ENCODE results near the gene SH3PXD2A. TPM values are rescaled to one million over a fixed set of nuclear protein-coding genes. Genes with fewer than 3 reads are reported as not detected.

SH3PXD2A gene
- total and polyA plus RNA-seq, 10 of the 15 experiments (the other 5 are each of a cell fraction or from before 2014, with no cell fraction given): 0.63 to 14.0 (median 4.4) TPM

DNA sequence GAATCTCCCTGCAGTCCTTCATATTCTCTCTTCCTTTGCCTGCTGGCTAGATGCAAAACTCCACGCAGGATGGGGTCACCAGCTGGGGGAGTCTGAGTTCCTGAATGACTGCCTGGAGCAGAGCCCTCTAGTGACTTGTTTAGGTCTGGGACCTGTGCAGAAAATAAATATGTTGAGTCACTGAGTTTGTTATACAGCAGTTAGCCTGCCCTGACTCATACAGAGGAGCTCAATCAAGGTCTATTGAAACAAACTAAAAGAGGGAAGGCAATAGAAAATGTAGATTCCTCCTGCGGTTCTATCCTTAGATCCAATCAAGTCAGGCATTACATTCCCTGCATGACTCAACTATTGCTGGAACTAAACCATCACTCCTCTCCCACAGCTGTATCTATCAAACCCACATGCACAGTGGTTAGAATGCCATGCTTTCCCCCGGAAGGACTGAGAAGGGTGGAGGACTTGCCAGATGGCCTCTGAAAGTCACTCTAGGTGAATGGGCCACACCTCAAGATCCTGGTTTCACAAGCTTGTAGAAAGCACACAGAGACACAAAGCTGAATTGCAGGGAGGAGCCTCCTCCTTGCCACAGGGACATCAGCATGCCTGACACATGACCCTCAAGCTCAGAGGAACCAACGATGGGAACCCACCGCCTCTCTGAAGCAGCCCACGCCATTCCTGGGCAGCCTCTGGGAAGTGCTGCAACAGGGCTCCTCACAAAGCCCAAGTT is 73.9 kb downstream of the SH3PXD2A start:
- H3K4me3 ChIP-seq: no peak overlapping the region
- no peak for FAIRE-seq
- no peaks in the 10 kb centered on the region for H3K9me3 ChIP-seq (replicated peaks; ENCODE audit: control insufficient read depth, insufficient read depth, low read length)
- SMC1A ChIA-PET (ENCODE audit: uncharacterized antibody, unreplicated experiment): interaction anchor here (0.6 to 1.4 kb wide), 5 partner anchors 9 to 335 kb away, joined by 3 to 5 read pairs (median 3); no protein-coding TSS in a partner anchor
- H4K20me1 ChIP-seq (ENCODE audit: control insufficient read depth, insufficient read depth): no peaks in the 10 kb centered on the region
- H3K79me2 ChIP-seq (ENCODE audit: control insufficient read depth, insufficient read depth, low read length): no peaks in the 10 kb centered on the region
- H3K4me1 ChIP-seq (ENCODE audit: control insufficient read depth, insufficient read depth, low read length): peaks cover 7% of the 10 kb centered on the region
- no peak overlapping the region for H3K9ac ChIP-seq (ENCODE audit: control insufficient read depth, insufficient read depth, low read length)
- H3K36me3 ChIP-seq (ENCODE audit: control insufficient read depth in 2 of 2, insufficient read depth in 2 of 2, low read length in 1 of 2): no peaks in the 10 kb centered on the region
- in situ Hi-C loops (cut with MboI): no loop called here
- no peak overlapping the region for H3K27ac ChIP-seq (ENCODE audit: control insufficient read depth, insufficient read depth)
- POLR2A ChIA-PET: interaction anchor here (0.6 kb wide), 1 partner anchor 14 kb away, joined by 3 read pairs; no protein-coding TSS in a partner anchor
- intact Hi-C loops (cut with micrococcal nuclease; ENCODE audit: unreplicated experiment): no loop called here
- H2AFZ ChIP-seq (ENCODE audit: control insufficient read depth, low read depth, low read length): no peak overlapping the region
- no TSS peak for BruUV-seq (replicated peaks)
- no peak for DNase-seq (ENCODE audit: low read depth, low spot score)
- RAD21 ChIA-PET (ENCODE audit: unreplicated experiment): interaction anchor here (0.6 to 1.6 kb wide), 4 partner anchors 32 to 74 kb away, joined by 3 to 5 read pairs (median 4); partner anchors contain the start of gene SH3PXD2A
- ATAC-seq: peak; percentile 59
- CTCF ChIA-PET: interaction anchor here (1.1 to 2.1 kb wide), 7 partner anchors 9 to 96 kb away, joined by 3 to 8 read pairs (median 3); no protein-coding TSS in a partner anchor
- H3K4me2 ChIP-seq (ENCODE audit: control insufficient read depth, insufficient read depth): no peak overlapping the region
- peaks cover 2% of the 10 kb centered on the region in 2 experiments; a peak in 3 of 4 replicates for H3K27me3 ChIP-seq (replicated peaks in 1 of 2; ENCODE audit: control insufficient read depth in 2 of 2, insufficient read depth in 2 of 2, low read length in 1 of 2)
- 52% methylated on average over 6 of the region's 6 CpGs for WGBS (ENCODE audit: insufficient coverage, insufficient replicate concordance, low lambda C conversion rate, missing lambda C conversion rate)
- TF ChIP-seq, protein P1, sequence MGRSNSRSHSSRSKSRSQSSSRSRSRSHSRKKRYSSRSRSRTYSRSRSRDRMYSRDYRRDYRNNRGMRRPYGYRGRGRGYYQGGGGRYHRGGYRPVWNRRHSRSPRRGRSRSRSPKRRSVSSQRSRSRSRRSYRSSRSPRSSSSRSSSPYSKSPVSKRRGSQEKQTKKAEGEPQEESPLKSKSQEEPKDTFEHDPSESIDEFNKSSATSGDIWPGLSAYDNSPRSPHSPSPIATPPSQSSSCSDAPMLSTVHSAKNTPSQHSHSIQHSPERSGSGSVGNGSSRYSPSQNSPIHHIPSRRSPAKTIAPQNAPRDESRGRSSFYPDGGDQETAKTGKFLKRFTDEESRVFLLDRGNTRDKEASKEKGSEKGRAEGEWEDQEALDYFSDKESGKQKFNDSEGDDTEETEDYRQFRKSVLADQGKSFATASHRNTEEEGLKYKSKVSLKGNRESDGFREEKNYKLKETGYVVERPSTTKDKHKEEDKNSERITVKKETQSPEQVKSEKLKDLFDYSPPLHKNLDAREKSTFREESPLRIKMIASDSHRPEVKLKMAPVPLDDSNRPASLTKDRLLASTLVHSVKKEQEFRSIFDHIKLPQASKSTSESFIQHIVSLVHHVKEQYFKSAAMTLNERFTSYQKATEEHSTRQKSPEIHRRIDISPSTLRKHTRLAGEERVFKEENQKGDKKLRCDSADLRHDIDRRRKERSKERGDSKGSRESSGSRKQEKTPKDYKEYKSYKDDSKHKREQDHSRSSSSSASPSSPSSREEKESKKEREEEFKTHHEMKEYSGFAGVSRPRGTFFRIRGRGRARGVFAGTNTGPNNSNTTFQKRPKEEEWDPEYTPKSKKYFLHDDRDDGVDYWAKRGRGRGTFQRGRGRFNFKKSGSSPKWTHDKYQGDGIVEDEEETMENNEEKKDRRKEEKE (IDR thresholded peaks at IDR 0.05): no peak
- no peak for TF ChIP-seq HCFC1 (IDR thresholded peaks at IDR 0.05; ENCODE audit: low read length)
- TF ChIP-seq TCF3 (IDR thresholded peaks at IDR 0.05; ENCODE audit: borderline replicate concordance, insufficient read depth, low read depth, low read length): no peak
- TF ChIP-seq RAD21 (IDR thresholded peaks at IDR 0.05; ENCODE audit: insufficient read depth, low read depth, low read length): 0 out of 2 replicates have a peak, but pooled peaks have one; percentile 20
- TF ChIP-seq ETV6 (conservative IDR thresholded peaks at IDR 0.05 in 1 of 2, IDR thresholded peaks at IDR 0.05 in 1 of 2; ENCODE audit: borderline replicate concordance in 1 of 2, low read depth in 1 of 2): no peak
- TF ChIP-seq EGR1 (IDR thresholded peaks at IDR 0.05; ENCODE audit: borderline replicate concordance in 1 of 2, low read depth in 2 of 2, low read length in 2 of 2): no peak
- no peak for TF ChIP-seq MTA3 (IDR thresholded peaks at IDR 0.05; ENCODE audit: borderline replicate concordance, low read length)
- TF ChIP-seq, protein P2, sequence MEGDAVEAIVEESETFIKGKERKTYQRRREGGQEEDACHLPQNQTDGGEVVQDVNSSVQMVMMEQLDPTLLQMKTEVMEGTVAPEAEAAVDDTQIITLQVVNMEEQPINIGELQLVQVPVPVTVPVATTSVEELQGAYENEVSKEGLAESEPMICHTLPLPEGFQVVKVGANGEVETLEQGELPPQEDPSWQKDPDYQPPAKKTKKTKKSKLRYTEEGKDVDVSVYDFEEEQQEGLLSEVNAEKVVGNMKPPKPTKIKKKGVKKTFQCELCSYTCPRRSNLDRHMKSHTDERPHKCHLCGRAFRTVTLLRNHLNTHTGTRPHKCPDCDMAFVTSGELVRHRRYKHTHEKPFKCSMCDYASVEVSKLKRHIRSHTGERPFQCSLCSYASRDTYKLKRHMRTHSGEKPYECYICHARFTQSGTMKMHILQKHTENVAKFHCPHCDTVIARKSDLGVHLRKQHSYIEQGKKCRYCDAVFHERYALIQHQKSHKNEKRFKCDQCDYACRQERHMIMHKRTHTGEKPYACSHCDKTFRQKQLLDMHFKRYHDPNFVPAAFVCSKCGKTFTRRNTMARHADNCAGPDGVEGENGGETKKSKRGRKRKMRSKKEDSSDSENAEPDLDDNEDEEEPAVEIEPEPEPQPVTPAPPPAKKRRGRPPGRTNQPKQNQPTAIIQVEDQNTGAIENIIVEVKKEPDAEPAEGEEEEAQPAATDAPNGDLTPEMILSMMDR (IDR thresholded peaks at IDR 0.05 in 2 of 3, conservative IDR thresholded peaks at IDR 0.05 in 1 of 3; ENCODE audit: control insufficient read depth in 2 of 3, extremely low read depth in 1 of 3, insufficient read depth in 1 of 3, low read depth in 3 of 3, low read length in 3 of 3): peak in 2 of 3 experiments; percentile 21 to 39; a peak in 3 of 6 replicates
- no peak for TF ChIP-seq CUX1 (IDR thresholded peaks at IDR 0.05; ENCODE audit: insufficient replicate concordance, low read depth, low read length)
- TF ChIP-seq ZNF622 (IDR thresholded peaks at IDR 0.05): no peak

All from GM12878 (cell line).